Posterior vena cava (tissue), 2 donors: ENCODE results near the gene TSPAN6. TPM values are rescaled to one million over a fixed set of nuclear protein-coding genes. Genes with fewer than 3 reads are reported as not detected.

Source experiments
- DNase-seq: peaks from one replicate; pipeline ENCODE4 v3.0.0-alpha.2; 2020; ENCODE audit warnings: low spot score
- intact Hi-C, 2 donors: fragments of 100-400 bp; cut with DNase I; formaldehyde crosslinking; loops; one replicate each; pipeline versions ENCODE4 v1.14.1 to v1.14.2; 2022 to 2023
- total RNA-seq, 2 donors: library from RNA; stranded (reverse); fragmentation: NEBNext Ultra II Directional; extraction: Animal tissue kit (Norgen Biotek cat#: 25700); gene quantifications; one replicate each; pipeline ENCODE4 v1.2.1, GENCODE V29; 2021
- donor health status: DM: yes; HTN: yes; CAD: no.
- donor health status: DM: yes; HTN: yes; CAD: no.

TSPAN6 gene
- total RNA-seq, 2 donors from 2014 or later = 7.8 to 11.1 TPM

- DNase-seq = no peak
- intact Hi-C loops = no loop called here
These were observed 40.0 kb downstream of the TSPAN6 start for GRCh38 chrX:100596601-100597000.

GRCh38 chrX:100593581-100593980, 43.0 kb downstream of the TSPAN6 start:
- intact Hi-C loops = no loop called here
- no peak for DNase-seq

- DNase-seq = no peak
- intact Hi-C loops = no loop called here
These were observed 43.5 kb downstream of the TSPAN6 start for GRCh38 chrX:100593126-100593525.

GRCh38 chrX:100591256-100592051, 45.2 kb downstream of the TSPAN6 start:
- no peak for DNase-seq
- intact Hi-C loops = no loop called here

- no peak for DNase-seq
- intact Hi-C loops = no loop called here
These were observed 48.7 kb downstream of the TSPAN6 start for GRCh38 chrX:100587861-100588260.

- no peak for DNase-seq
- intact Hi-C loops = no loop called here
These were observed 49.9 kb downstream of the TSPAN6 start for GRCh38 chrX:100586747-100587146.

- no peak for DNase-seq
- intact Hi-C loops = no loop called here
These were observed 52.0 kb downstream of the TSPAN6 start, which contains the start of gene TNMD for GRCh38 chrX:100584611-100585010. Gene TNMD, plus strand, starts transcription at chrX:100584936. Its CDS starts 83 bp downstream, at chrX:100585019.

Other genes starting within 250 kb of the TSPAN6 start
- gene PCDH19, start 226.5 kb downstream of the TSPAN6 start, total RNA-seq = 1 to 10 TPM in 1 of 2 donors, under 1 TPM in 1; 0.79 to 1.1 TPM
- gene TNMD, start 51.9 kb downstream of the TSPAN6 start, total RNA-seq = under 1 TPM in 1 of 2 donors, not detected in 1; 0.43 TPM
- 10 to 100 TPM; 34.5 to 40.3 TPM for gene SRPX2, start 7.4 kb upstream of the TSPAN6 start, total RNA-seq
- gene SYTL4, start 95.3 kb upstream of the TSPAN6 start, total RNA-seq = 10 to 100 TPM in 1 of 2 donors, 1 to 10 TPM in 1; 7.1 to 10.6 TPM
- gene CSTF2, start 183.6 kb upstream of the TSPAN6 start, total RNA-seq = 1 to 10 TPM; 7.4 to 9.3 TPM
- not detected for gene NOX1, start 237.6 kb upstream of the TSPAN6 start, total RNA-seq